ENCODE data around the gene GMPPA.

GMPPA gene

DNA sequence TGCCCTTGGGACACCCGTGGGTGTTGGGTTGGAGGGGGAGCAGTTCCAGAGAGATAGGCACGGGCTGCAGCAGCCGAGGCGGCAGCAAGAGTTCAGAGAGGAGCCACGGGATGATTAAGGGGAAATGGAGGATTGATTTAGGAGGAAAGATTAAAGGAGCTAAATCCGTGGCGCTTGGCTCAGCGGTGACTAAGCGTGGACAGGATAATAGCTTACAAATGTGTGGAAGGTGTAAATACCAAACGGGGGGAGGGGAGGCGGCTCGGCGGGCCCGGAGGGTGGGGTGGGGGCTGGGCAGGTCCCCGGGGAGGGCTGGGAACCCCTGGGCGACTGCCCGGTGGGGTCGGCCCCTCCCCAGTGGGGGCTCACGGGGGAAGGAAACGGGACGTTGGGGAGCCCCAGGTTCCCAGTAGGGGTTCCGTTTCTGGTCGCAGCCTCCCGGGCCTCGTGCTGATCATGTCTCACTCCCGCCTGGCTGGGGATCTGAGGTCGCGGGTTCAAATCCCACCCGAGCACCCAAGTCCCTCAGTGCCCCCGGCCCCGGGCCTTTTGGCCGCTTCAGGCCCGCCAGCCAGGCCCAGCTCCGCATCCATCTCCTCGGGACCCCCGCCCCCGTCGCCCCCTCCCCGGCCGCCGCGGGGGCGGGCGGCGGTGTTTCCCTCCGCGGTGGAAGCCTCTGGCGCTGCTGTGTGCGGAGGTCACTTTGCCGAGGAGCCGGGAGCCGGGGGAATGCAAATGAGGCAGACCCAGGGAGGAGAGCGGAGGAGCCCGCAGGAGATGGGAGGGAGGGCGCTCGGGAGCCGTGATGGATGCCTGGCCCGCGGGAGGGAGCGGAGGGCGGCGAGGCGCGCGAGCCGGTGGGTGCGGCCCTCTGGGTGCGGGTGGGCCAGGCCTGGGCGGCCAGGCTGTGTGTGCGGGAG lies 23.7 kb downstream of the GMPPA start:
- DNase-seq = peak; percentile 88

DNA sequence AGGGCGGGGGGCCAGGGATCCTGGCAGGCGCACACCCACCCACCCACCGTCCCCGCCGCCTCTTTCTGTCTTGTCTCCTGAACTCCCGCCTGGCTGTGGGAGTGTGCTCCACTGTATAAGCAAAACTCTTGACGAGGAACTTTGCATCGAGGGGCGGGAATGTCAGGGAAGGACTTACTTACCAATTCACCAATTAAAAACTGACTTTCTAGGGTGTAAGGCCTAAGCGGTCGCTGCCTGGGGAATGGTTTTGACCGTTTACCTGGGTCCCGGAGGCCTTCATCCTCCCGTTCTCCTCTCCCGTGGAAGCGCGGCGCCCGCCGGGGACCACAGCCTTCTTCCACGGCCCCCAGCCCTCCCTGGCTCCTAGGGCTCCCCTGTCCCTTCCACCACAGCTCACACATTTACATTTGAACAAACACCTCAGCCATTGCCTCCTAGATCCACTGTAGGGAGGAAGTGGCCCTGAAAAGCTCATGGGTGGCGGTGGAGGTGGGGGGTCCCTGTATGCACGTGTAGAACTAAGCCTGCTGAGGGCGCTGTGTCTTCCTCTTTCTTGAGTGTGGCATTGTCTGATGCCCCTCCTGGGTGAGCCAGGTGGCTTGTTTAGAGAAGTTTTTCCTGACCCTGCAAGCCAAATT lies 24.5 kb downstream of the GMPPA start:
- peak; percentile 14 for DNase-seq

DNA sequence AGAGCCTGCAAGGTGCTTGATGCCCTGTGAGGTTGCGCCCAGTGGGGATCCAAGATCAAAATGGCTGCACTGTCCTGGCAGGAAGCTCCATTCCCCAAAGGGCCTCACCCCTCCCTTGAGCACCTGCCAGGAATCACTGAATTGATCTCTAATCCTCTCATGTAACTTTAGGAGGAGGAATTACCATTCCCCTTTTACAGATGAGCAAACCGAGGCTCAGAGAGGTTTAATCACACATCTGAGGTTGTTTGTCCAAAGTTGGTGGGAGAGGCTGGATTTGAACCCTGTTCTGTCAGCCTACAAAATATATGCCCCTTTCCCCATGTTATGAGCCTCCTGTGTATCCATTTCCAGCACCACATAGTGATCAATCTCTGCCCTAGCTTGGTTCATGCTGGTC lies 26.1 kb downstream of the GMPPA start:
- DNase-seq = no peak

DNA sequence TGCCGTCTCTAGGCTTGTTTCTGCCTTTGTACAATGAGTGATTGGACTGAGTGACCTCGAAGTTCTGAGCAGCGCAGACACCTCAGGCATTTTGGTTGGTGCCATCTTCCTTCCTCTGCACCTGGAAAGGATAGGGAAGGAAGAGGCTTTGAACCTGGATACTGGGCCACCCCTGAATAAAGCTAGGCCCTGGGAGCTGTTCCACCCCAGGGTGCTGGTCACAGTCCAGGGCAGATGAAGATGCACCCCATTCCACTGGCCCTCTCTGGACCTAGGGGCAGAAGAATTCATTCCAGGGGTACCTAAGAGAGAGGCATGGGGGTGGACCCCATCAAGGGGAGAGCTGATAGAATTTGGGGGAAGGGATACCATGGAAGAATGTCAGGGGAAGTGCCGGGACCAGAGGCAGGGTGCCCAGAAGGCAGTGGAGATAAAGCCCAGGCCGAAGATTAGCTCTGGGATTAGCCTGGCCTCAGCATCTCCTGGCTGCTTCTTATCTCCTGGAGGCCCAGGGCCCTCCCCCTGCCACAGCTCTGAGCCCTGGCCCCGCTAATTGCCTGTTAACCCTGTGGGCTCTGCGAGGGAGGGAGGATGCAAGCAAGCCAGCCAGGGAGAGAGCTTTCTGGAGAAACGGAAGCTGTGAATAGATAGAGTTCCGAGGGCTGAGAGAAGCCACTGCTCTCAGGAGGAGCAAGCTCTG lies 27.0 kb downstream of the GMPPA start:
- DNase-seq = no peak

DNA sequence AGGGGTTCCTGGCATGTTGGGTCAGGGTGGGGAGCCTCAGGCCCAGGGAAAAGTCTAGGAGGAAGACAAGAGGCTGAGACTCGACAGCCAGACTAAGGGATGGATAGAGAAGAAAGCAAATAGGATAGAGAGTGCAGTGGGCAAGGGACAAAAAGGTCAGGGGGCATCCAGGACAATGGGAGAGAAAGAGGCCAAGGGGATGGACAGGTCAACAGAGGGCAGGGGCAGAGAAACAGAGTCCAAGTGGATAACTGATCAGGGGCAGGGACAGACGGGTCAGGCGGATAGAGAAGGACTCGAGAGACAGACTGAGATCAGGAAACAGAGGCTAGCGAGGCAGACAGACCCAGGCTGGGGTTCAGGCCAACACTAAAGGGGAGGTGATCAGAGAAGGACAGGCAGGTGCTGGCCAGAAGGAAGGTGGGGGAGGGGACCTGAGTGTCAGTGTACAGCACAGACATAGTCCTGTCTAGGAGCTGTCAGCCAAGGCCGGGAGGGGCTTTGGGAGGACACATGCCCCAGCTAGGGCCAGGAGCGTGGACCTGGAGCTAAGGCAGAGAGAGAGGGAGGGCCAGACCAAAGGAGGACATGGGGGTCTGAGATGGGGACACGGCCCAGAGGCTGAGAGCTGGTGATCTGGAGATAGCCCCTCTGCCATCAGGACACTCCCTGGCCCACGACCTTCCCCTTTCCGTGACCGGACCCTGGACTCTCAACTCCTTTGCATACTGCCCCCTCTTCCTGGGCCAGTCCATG lies 27.8 kb downstream of the GMPPA start:
- no peak for DNase-seq

DNA sequence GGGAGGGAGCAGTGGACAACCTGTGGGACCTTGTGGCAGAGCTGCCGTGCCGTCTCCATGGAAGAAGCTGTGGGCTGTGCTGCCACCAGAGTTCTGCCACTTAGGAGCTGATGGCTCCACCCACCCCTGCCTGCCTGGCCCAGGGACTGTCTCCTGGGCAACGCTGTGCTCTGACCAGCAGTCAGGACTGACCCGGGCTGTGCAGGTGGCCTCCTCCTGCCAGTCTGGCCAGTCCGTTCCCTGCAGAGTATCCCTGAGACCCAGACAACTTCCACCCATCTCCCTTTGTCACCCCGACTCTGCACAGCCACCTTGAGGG lies 28.3 kb downstream of the GMPPA start:
- DNase-seq = no peak

DNA sequence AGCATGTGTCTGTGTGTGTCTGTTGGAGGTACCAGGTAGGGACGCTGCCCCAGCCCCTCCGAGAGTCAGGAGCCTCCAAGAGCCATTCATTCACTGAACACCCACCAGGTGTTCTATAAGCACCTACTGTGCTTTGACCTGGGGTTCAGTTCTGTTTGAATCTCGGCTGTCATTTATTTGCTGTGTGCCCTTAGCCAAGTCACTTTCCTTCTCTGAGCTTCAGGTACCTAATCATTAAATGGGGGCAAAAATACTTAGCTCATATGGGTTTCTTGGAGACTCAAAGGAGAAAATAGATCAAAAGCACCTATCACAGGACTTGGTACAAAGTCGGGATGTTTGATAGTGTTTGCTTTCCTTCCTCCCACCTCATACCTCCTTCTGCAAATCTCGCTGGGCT lies 28.8 kb downstream of the GMPPA start:
- no peak for DNase-seq

DNA sequence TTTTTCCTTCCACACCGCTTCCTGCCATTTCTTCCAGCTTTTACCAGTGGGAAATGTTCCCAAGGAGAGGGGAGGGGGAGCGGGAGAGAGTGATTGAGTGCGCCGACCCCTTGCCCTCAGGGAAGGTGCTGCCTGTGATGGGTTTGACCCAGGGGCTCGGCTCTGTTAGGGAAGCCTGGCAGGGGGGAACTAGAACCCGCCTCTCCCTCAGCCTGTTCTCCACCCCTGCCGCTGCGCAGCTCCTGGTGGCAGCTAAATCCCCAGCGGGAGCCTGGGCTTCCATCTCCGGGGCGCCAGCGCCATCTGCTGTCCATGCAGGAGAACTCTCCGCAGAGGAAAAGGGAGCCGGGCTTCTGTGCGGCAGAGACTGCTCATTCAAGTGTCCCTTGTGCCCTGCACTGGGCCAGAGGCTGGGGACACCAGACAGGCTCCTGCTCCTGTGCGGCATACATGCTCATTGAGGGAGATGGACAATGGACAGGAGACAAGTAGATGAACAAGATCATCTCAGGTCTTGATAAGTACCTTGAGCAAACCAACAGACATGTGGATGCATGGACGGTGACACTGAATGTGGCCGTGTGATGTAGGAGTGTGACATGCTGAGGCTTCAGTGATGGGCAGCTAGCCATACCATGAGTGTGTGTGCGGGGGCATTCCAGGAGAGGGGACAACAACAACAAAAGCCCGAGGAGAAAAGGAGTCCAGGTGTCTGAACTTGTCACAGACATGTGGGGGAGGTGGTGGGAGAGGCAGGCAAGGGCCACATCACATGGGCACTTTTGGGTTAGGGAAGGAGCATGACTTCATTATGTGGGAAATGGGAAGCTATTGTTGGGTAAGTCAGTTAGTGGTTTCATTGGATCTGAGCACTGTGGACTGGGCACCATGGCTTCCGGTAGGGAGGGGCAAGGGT lies 31.6 kb downstream of the GMPPA start:
- peak; percentile 82 for DNase-seq

DNA sequence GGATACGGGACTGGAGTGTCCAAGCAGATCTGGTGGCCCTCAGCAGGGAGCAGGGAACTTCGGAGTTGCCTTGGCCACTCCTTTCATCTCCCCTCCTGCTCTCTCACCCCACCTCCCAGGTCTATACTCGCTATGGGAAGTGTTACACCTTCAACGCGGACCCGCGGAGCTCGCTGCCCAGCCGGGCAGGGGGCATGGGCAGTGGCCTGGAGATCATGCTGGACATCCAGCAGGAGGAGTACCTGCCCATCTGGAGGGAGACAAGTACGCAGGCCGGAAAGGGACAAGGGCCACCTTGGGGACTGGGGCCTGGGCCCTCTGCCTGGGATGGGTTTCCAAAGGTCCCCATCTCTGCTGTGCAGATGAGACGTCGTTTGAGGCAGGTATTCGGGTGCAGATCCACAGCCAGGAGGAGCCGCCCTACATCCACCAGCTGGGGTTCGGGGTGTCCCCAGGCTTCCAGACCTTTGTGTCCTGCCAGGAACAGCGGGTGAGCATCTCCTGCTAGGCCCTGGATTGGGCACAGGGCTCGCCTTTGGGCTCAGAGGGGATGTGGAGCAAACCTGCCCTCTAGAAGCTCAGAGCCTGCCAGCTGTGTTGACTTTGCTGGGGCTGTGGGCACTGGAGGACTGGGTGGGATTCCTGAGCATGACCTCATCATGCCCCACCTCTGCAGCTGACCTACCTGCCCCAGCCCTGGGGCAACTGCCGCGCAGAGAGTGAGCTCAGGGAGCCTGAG lies 33.1 kb downstream of the GMPPA start:
- no peak for DNase-seq

DNA sequence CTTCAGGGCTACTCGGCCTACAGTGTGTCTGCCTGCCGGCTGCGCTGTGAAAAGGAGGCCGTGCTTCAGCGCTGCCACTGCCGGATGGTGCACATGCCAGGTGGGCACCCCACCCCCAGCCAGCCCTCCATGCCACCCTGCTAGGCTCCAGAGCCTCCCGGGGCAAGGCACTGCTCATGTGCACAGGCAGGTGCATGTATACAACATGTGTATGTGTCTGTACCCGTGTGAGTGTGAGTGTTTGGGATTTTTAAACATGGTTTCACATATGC lies 33.6 kb downstream of the GMPPA start:
- DNase-seq = no peak

DNA sequence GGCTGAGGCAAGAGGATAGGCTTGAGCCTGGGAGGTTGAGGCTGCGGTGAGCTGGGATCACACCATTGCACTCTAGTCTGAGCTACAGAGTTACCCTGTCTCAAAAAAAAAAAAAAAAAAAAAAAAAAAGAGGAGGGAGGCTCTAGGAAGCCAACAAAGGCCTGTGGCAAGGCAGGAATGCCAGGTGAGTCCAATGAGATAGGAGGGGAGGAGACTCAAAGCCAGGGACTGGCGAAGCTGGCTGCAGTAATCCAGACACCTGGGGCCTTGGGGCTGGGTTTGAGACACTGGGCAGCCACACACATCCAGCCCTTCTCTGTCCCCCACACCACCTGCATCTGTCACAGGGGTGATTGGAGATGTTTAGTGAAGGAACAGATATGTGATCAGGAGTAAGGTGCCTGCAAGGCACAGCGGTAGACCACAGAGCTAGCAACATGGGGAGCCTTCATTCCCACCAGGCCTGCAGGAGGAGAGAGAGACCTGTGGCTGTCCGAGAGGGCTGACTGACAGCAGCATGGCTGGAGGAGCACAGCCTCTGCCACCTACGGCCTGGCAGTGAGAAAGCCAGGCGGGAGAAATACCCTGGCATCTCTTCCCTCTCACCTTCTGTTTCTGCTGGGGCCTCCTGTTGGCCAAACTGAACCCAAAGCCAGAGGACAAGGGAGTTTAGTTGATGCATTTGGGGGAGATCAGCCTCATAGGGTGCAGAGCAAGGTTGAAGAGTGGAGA lies 35.4 kb downstream of the GMPPA start:
- DNase-seq = no peak

DNA sequence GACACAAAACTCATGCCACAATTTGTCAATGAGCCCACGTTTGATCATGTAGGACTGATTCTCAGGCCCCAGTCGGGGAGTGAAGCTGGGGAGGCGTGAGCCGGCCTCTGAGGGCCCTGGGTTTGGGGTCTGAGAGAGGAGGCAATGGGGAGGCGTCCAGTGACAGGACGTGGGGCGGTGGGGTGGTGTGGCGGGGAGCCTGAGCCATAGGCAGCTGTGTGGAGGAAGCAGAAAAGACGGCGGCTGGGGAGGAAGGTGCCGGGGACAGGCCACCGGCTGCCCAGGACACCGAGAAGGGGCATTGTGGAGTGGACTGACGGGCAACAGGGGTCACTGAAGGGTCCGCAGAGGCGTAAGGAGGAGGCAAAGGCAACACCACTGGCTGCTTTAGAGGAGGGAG lies 37.7 kb downstream of the GMPPA start:
- no peak for DNase-seq

DNA sequence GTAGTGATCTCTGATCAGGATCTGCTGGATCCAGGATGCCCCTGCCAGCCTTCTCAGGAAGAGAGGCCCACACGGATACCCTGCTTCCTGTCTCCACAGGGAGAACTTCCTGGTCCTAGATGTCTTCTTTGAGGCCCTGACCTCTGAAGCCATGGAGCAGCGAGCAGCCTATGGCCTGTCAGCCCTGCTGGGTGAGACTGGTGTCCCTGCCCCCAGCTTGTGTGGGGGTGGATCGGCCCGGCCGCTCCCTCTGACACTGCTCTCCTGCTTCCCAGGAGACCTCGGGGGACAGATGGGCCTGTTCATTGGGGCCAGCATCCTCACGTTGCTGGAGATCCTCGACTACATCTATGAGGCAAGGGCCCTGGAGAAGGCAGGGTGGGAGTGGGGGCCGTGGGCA lies 38.3 kb downstream of the GMPPA start:
- no peak for DNase-seq

DNA sequence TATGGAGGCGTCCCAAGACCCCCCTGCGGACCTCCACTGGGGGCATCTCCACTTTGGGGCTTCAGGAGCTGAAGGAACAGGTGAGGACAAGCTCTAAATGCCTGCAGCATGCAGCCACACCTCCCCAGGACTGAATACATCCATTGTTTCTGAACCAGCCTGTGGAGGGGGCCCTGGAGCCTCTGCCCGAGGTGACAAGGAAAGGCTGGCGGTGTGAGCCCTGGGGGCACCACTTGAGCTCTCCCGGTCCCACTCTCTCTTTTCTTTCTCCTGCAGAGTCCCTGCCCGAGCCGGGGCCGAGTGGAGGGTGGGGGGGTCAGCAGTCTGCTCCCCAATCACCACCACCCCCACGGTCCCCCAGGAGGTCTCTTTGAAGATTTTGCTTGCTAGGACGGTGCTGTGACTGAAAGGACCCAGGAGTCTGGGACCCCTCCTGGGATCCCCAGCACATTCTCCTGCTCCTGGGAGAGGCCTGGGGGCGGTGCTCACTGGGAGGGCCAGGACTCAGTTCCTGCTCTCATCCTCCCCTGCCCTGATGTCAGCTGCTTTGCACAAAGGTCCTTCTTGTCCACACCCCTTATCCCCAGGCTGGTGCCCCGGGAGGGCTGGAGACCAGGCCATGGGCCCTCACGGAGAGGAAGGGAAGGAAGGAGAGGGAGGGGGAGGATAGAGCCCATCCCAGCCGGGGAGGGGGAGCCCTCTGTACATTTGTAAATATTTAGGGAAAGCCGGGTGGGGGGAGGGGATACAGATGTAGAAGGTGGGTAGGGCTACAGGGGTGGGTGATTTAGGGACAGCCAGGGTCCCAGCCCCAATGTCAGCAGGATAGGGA lies 39.2 kb downstream of the GMPPA start:
- DNase-seq = no peak

DNA sequence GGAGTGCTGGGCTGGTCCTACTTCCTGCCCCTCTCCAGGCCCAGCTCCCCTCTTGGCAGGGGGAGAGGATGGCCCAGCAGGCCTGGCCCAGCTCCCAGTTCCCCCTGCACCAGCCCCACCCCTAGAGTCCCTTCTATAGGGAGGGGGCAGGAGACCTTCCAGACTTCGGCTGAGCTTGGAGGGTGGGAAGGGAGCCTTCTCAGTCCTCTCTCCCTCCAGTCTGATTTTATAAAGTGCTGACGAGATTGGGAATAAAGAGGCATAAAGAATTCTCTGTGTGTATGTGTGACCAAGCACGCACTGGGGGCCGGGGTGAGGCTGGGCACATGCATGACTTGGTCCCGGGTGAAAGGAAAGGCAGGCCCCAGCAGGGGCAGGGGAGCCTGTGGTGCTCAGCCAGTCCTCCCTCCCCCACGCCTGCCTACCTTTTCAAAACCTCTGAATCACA lies 39.8 kb downstream of the GMPPA start:
- DNase-seq = peak; percentile 26

DNA sequence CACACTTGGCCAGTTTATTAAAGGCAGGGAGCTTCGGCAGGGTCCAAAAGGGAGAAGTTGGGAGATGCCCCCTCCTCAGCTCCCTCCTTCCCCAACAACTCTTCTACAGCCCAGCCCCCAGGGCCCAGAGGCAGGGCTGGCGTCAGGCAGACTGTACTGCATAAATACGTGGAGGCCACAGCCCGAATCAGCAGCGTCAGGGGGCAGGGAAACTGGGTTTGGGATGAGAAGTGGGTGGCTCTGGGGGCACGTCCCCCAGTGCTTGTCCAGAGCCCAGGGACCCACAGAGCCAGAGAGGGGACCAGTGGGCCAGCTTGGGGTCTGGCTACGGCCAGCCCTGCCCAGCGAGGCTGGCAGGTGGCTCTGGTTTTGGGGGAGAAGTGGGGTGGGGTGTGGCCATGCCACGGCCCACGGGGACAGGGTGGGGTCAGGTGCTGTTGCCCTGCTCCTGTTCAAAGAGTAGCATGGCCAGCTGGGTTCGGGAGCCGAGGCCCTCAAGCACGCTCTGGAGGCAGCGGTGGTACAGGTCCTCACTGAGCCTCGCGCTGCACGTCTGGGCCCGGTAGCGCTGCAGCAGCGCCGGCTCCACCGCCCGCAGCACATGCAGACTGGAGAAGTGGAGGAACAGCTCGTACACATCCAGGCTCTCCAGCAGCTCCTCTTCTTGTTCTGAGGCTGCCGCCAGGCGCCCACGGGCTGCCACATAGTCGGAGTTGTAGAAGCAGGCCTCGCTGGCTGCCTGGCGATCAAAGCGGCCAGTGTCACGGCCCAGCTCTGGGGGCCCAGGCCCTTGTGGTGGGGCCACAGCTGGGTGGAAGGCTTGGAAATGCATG lies 40.5 kb downstream of the GMPPA start:
- no peak for DNase-seq

DNA sequence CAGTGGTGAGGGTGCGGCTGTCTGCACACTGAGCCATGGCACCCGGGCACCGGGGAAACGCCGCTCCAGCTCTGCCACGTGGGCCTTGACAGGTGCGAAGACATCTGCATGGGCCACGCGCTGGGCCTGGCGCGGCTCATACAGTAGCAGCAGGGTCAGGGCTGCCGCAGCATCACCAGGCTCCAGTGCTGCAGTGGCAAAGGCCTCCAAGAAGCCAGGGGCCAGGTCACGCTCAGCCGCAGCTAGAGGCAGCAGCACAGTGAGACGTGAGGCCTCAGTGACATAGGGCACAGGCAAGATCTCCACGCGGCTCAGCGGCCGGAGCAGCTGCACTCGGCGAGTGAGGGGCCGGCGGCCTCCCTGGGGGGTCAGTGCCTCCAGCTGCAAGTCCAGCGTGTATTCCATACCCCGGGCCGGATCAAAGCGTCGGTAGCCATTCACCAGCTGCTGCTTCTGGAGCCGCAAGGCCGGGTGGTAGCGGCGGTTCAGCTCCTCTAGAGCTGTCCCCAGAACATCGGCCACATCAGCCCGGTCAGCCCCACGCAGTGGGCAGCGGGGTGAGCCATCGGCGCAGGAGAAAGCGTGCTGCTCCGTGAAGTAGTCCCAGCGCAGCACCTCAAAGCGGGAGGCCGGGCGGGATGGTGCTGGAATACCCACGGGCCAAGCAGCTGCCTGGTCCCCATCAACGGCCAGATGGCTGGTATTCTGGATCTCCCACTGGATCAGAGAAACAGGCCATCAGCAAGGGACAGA lies 41.4 kb downstream of the GMPPA start:
- no peak for DNase-seq
